ENCODE results near the gene H1-8.

Gene H1-8

DNA sequence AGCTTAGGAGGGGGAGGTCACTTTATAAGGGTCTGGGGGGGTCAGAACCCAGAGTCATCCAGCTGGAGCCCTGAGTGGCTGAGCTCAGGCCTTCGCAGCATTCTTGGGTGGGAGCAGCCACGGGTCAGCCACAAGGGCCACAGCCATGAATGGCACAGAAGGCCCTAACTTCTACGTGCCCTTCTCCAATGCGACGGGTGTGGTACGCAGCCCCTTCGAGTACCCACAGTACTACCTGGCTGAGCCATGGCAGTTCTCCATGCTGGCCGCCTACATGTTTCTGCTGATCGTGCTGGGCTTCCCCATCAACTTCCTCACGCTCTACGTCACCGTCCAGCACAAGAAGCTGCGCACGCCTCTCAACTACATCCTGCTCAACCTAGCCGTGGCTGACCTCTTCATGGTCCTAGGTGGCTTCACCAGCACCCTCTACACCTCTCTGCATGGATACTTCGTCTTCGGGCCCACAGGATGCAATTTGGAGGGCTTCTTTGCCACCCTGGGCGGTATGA, 14.3 kb upstream of the H1-8 start, which contains the start of gene RHO:
Gene RHO, plus strand, starts transcription at position 51 of the 512 bp plus-strand sequence. Its CDS starts 95 bp downstream, at position 146.
- no peak for TF ChIP-seq CTCF (IDR thresholded peaks at IDR 0.05; ENCODE audit: low read depth, low read length)
- Histone ChIP-seq H3K4me1 (no peaks in the 10 kb centered on the region), H3K9me3 (no peaks in the 10 kb centered on the region), H3K4me3 (ENCODE audit: low read depth, low read length) (no peak within 1 kb of the TSS), H3K27me3 (no peaks in the 10 kb centered on the region), H3K36me3 (no peaks in the 10 kb centered on the region)
- DNase-seq, result no peak

DNA sequence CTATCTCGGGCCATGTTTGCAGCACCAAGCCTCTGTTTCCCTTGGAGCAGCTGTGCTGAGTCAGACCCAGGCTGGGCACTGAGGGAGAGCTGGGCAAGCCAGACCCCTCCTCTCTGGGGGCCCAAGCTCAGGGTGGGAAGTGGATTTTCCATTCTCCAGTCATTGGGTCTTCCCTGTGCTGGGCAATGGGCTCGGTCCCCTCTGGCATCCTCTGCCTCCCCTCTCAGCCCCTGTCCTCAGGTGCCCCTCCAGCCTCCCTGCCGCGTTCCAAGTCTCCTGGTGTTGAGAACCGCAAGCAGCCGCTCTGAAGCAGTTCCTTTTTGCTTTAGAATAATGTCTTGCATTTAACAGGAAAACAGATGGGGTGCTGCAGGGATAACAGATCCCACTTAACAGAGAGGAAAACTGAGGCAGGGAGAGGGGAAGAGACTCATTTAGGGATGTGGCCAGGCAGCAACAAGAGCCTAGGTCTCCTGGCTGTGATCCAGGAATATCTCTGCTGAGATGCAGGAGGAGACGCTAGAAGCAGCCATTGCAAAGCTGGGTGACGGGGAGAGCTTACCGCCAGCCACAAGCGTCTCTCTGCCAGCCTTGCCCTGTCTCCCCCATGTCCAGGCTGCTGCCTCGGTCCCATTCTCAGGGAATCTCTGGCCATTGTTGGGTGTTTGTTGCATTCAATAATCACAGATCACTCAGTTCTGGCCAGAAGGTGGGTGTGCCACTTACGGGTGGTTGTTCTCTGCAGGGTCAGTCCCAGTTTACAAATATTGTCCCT, 13.4 kb upstream of the H1-8 start:
- DNase-seq, result no peak
- no peaks in the 10 kb centered on the region for H3K36me3 ChIP-seq
- H3K9me3 ChIP-seq, result no peaks in the 10 kb centered on the region
- H3K27me3 ChIP-seq, result no peaks in the 10 kb centered on the region
- no peak for TF ChIP-seq CTCF (IDR thresholded peaks at IDR 0.05; ENCODE audit: low read depth, low read length)
- no peaks in the 10 kb centered on the region for H3K4me1 ChIP-seq
- H3K4me3 ChIP-seq (ENCODE audit: low read depth, low read length), result no peak overlapping the region

DNA sequence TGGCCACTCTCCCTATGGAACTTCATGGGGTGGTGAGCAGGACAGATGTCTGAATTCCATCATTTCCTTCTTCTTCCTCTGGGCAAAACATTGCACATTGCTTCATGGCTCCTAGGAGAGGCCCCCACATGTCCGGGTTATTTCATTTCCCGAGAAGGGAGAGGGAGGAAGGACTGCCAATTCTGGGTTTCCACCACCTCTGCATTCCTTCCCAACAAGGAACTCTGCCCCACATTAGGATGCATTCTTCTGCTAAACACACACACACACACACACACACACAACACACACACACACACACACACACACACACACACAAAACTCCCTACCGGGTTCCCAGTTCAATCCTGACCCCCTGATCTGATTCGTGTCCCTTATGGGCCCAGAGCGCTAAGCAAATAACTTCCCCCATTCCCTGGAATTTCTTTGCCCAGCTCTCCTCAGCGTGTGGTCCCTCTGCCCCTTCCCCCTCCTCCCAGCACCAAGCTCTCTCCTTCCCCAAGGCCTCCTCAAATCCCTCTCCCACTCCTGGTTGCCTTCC, 12.7 kb upstream of the H1-8 start:
- no peak for DNase-seq
- no peak for TF ChIP-seq CTCF (IDR thresholded peaks at IDR 0.05; ENCODE audit: low read depth, low read length)
- no peaks in the 10 kb centered on the region for H3K4me1 ChIP-seq
- H3K36me3 ChIP-seq, result no peaks in the 10 kb centered on the region
- no peaks in the 10 kb centered on the region for H3K27me3 ChIP-seq
- no peak overlapping the region for H3K4me3 ChIP-seq (ENCODE audit: low read depth, low read length)
- no peaks in the 10 kb centered on the region for H3K9me3 ChIP-seq

DNA sequence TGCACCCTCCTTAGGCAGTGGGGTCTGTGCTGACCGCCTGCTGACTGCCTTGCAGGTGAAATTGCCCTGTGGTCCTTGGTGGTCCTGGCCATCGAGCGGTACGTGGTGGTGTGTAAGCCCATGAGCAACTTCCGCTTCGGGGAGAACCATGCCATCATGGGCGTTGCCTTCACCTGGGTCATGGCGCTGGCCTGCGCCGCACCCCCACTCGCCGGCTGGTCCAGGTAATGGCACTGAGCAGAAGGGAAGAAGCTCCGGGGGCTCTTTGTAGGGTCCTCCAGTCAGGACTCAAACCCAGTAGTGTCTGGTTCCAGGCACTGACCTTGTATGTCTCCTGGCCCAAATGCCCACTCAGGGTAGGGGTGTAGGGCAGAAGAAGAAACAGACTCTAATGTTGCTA, 12.2 kb upstream of the H1-8 start:
- Histone ChIP-seq H3K27me3 (no peaks in the 10 kb centered on the region), H3K4me3 (ENCODE audit: low read depth, low read length) (no peak overlapping the region), H3K9me3 (no peaks in the 10 kb centered on the region), H3K36me3 (no peaks in the 10 kb centered on the region), H3K4me1 (no peaks in the 10 kb centered on the region)
- no peak for TF ChIP-seq CTCF (IDR thresholded peaks at IDR 0.05; ENCODE audit: low read depth, low read length)
- no peak for DNase-seq

DNA sequence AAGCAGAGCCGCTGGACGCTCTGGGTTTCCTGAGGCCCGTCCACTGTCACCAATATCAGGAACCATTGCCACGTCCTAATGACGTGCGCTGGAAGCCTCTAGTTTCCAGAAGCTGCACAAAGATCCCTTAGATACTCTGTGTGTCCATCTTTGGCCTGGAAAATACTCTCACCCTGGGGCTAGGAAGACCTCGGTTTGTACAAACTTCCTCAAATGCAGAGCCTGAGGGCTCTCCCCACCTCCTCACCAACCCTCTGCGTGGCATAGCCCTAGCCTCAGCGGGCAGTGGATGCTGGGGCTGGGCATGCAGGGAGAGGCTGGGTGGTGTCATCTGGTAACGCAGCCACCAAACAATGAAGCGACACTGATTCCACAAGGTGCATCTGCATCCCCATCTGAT, 11.3 kb upstream of the H1-8 start:
- H3K36me3 ChIP-seq, result no peaks in the 10 kb centered on the region
- no peak for TF ChIP-seq CTCF (IDR thresholded peaks at IDR 0.05; ENCODE audit: low read depth, low read length)
- H3K27me3 ChIP-seq, result no peaks in the 10 kb centered on the region
- H3K4me3 ChIP-seq (ENCODE audit: low read depth, low read length), result no peak overlapping the region
- no peaks in the 10 kb centered on the region for H3K4me1 ChIP-seq
- DNase-seq, result no peak
- H3K9me3 ChIP-seq, result no peaks in the 10 kb centered on the region

DNA sequence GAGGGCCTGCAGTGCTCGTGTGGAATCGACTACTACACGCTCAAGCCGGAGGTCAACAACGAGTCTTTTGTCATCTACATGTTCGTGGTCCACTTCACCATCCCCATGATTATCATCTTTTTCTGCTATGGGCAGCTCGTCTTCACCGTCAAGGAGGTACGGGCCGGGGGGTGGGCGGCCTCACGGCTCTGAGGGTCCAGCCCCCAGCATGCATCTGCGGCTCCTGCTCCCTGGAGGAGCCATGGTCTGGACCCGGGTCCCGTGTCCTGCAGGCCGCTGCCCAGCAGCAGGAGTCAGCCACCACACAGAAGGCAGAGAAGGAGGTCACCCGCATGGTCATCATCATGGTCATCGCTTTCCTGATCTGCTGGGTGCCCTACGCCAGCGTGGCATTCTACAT, 10.7 kb upstream of the H1-8 start:
- Histone ChIP-seq H3K36me3 (no peaks in the 10 kb centered on the region), H3K27me3 (no peaks in the 10 kb centered on the region), H3K4me3 (ENCODE audit: low read depth, low read length) (no peak overlapping the region), H3K9me3 (no peaks in the 10 kb centered on the region), H3K4me1 (no peaks in the 10 kb centered on the region)
- DNase-seq, result no peak
- TF ChIP-seq CTCF (IDR thresholded peaks at IDR 0.05; ENCODE audit: low read depth, low read length), result no peak
